Stimulated activated CD8-positive, alpha-beta memory T cell treated with anti-CD3 and anti-CD28 coated beads, Interleukin-12 subunit alpha, Interleukin-12 subunit beta, amount 100 ng/mL, for 1 hour (primary cell): ENCODE data around the gene MFRP.
A peak's percentile ranks its signal among the peaks of the same experiment; 100 is the strongest.

Experiments
- DNase-seq: peaks from one replicate; pipeline ENCODE4 v3.0.0-alpha.2; 2020; ENCODE audit warnings: low read depth

The MFRP gene

DNA sequence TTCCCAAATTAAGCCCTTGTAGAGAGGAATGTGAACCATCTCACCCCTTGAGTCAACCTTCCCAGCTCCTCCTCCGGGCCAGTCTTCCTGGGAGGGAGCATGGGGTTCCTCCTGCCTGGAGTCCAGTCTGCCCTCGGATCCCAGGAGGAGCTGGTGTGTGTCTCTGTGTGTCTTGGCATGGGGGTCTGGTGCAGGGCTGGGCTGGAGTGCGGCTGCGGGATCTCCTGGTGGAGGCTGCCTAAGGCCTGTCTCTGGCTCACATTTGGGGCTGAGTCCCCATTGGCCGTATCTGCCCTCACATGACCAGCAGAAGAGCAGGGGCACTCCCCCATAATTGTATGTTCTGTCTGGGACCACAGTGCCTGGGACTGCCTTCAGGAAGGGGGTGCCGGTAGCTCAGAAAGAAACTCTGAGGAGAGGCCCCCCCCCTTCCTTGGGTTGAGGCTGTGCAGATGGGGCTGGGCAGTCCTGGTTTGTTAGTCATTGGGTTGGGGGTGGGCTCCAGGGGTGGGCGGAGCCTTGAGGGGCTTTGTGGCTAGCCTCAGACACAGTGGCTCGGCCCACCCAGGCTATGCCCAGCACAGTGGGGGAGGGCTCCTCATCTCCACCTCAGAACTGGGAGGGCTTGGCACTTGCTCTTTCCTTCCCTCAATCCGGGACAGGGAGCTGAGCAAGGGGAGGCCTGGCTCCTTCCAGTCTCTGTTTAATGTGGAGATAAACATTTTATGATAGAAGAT, 8.8 kb downstream of the MFRP start:
- no peak for DNase-seq

DNA sequence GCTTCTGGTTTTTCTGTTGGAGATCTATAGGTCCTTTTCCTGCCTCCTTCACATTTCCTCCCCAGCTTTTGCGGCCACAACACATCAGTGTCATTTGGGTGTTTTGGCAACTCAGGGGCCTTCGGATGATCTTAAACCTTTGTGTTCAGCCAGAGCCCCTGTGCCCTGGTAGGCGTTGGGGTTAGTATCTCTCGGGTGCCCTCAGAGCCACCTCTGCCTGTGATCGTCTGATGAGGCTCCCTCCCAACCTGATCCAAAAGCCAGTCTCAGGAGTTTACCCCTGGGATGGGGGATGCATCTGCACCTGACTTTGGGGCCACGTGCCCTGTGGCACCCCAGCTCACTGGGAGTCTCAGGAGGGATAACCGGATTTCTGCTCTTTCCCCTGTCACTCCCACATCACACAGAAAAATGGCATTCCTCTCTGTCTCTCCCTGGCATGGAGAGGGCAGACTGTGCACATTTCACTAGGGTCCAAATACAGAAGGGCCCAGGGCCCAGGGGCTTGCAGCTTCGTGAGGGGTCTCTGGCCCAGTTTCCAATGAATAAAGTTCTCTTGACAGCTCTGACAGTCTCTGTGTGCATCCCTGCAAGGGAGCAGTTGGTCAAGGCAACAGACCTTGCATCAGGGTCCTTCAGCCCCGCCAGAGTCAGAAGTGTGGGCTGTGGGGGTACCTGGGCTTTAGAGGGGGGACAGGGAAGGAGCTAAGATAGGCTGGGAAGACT, 9.6 kb downstream of the MFRP start:
- no peak for DNase-seq

- DNase-seq: no peak
Measured at GRCh38 chr11:119335655-119336543, 10.6 kb downstream of the MFRP start.

DNA sequence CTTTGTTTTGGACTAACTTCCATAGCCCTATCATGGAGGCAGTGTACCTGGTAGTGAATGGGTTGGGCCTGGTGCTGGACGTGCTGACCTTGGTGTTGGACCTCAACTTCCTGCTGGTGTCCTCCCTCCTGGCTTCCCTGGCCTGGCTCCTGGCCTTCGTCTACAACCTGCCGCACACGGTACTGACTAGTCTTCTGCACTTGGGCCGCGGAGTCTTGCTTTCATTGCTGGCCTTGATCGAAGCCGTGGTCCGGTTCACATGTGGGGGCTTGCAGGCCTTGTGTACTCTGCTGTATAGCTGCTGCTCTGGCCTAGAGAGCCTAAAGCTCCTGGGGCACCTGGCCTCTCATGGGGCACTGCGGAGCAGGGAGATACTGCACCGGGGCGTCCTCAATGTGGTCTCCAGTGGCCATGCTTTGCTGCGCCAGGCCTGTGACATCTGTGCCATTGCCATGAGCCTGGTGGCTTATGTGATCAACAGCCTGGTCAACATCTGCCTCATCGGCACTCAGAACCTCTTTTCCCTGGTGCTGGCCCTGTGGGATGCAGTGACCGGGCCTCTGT, 11.3 kb downstream of the MFRP start:
- no peak for DNase-seq

DNA sequence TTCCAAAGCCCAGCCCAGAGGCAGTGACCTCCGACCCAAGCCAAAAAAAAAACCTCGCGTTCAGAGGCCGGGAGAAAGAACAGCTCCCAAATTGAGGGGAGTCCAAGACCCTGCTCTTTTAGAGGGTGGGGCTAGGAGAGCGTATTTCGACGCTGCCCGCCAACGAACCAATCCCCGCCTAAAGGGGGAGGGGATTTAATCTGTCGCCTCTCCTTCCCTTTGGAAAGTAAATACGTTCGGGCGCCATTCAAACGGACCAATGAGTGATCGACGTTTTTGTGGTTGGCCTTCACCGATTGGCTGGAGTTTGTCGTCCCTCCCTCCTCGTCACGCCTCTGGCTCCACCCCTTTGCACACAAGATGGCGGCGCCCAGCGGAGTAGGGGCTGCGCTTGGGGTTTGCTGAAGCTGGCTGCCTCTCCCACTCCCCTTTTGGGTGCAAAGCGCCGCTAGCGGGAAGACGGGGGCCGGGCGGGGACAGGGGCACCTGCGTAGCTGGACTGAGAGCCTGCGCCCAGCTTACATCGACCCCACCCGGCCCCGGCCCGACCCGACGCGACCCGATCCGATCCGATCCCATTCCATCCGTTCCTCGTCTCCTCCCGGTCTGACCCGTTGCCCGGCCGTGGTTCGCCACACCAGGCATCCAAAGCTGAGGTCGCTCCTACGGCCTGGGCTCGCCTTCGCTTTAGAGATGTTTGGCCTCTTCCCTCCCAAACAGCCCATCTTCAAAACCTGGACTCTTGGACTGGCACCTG, 12.2 kb downstream of the MFRP start, which contains the start of gene RNF26:
Gene RNF26 (plus strand): TSS at position 354 of the 757 bp plus-strand sequence. CDS start 596 bp downstream, outside the sequence.
- DNase-seq: peak; percentile 88

DNA sequence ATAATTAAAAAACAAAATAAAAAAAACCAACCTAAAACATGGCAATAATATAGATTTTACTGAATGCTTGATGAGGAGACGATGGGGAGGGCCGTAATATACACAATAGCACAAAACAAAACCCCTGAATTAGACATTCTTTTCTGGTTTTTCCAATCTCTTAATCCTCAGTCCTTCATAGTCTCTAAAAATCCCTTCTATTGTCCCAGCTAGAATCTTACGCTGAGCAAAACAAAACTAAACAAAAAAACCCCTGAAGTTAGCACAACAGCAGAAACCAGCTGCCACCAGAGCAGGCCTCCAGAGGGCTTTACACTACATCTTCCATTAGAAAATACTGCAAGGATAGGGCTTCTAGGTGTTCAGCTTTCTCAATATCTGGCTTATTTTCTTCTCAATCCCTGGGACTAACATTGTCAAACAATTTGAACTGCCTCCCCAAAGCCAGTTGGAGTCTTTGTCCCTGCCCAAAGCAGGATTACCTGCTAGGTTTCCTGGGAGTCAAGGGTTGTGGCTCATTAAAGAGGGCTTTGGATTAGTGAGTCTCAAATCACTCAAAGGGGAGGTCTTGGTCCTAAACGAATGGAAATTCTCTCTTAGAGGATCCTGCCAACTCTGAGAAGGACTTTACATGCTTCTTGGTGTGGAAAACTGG, 14.3 kb downstream of the MFRP start:
- DNase-seq: no peak

GRCh38 chr11:119330237-119330636, 16.3 kb downstream of the MFRP start:
- no peak for DNase-seq

DNA sequence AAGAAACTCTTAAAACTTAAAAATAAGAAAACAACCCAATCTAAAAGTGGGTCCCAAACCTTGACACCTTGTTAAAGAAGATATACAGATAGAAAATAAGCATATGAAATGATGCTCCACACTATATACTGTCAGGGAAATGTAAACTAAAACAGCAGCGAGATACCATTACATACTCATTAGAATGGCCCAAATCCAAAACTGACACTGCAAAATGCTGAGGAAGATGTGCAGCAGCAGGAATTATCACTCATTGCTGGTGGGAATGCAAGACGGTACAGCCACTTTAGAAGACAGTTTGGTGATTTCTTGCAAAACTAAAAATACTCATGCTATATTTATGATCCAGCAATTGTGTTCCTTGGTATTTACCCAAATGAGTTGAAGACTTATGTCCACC, 17.2 kb downstream of the MFRP start:
- no peak for DNase-seq

GRCh38 chr11:119324189-119324588, 22.3 kb downstream of the MFRP start:
- no peak for DNase-seq

GRCh38 chr11:119323532-119324033, 22.9 kb downstream of the MFRP start:
- DNase-seq: peak; percentile 70

- DNase-seq: no peak
Measured at GRCh38 chr11:119322921-119323531, 23.5 kb downstream of the MFRP start.

GRCh38 chr11:119322360-119322739, 24.2 kb downstream of the MFRP start:
- no peak for DNase-seq

- DNase-seq: no peak
Measured at GRCh38 chr11:119320776-119321524, 25.6 kb downstream of the MFRP start.

DNA sequence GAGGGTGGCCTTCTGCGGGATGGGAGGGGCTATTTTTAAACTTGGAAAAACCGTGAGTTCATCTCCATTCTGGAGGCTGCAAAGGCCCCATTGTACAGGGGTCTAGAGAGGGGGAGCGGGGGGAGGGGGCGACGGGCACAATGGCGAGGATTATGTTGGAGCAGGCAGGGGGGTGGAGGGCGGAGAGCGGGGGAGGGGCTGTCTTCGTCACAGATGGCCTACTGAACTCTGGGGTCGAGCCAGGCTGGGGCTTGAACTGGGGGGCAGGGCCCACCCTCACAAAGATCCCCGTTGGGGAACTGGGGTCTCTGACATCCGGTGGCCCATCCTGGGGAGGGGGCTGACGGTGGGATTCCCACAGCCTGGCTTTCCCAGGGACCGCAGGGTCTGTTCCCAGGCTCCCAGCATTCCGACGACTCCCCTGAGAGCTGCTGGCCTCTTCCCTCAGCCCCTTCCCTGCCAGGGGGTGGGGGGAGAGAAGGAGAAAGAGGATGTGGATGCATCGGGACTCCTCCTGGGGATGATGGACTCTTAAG, 26.2 kb downstream of the MFRP start:
- DNase-seq: no peak

GRCh38 chr11:119319700-119320239, 26.7 kb downstream of the MFRP start:
- DNase-seq: no peak

DNA sequence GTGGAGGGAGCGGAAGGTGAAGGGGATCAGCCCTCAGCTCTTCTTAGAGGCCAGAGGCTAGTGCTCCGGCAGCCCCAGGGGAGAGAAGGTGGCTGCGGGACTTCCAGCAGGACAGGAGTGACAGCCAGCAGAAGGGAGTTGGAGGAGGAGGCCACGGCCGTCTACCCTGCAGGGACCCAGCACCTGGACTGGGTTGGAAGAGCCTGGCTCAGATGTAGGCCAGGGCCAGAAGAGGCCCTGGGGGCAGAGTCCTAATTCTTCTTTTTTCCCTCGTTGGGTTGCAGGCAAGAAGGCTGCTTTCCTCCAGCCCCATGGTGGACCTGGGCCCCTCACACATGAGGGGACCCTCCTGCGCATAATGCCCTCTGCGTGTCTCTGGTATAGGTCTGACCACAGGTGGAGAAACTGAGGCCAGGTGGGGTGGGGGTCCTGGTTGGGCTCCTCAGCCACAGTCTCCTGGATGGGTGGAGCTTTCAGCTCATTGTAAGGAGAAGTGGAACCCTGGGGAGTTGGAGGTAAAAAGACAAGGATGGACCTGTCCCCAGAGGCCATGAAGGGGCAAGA, 27.3 kb downstream of the MFRP start:
- DNase-seq: no peak

DNA sequence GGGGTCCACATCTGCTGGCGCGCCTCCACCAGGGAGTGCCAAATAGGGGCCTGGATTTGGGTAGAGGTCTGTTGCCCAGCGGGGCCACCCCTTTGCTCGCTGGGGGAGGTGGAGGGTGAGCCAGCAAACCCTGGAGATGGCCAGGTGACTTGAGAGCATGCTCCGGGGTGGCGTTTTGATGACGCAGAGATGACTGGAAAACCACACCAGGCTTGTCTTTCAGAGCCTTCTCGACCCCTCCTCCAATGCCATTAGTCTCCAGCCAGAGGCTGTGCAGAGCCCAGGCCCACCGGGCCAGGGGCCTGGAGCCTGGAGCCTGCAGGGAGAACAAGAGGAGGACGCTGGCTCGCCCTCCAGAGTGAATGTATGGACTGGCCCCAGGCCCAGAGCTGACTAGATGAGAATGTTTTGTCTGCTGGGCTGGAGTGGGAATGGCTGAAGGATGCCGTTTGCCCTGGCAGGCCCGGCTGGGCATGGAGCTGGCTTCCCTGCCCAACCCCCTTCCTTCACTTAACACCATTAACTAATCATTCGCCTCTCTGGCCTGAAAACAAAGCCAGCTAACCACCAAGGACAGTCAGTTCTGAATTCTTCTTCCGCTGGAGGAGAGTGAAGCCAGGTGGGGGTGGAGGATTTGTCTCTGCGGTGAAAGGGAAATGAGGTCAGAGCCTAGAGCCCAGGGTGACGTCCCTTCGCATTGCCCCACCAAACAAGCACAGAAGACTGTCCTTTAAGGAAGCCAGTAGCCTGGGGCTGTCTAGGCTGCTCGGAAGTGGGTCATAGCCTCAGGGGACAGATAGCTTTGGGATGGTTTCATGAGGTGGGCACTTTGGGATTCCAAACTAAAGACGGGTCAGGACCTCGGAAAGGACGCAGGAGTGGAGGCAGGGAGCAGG, 28.0 kb downstream of the MFRP start:
- no peak for DNase-seq
